BLaER1 treated with 17β-estradiol and CSF1 and Interleukin-3, amounts not matched to agents 10 nM and 100 nM (cell line): ENCODE results near the gene LDB2.

Experiments
- H3K27ac ChIP-seq, 11 experiments: shearing (Covaris generic); formaldehyde crosslinking; 2 replicates each; pipeline ENCODE4 v1.8.1; 2022
- H3K27me3 ChIP-seq, 11 experiments: shearing (Covaris generic); formaldehyde crosslinking; 2 replicates each; pipeline ENCODE4 v1.8.1; 2022
- H3K36me3 ChIP-seq, 11 experiments: shearing (Covaris generic); formaldehyde crosslinking; 2 replicates each; pipeline ENCODE4 v1.8.1; 2022
- H3K4me1 ChIP-seq, 10 experiments: shearing (Covaris generic); formaldehyde crosslinking; 2 replicates each; pipeline ENCODE4 v1.8.1; 2022
- H3K4me2 ChIP-seq, 11 experiments: shearing (Covaris generic); formaldehyde crosslinking; 2 replicates each; pipeline ENCODE4 v1.8.1; 2022
- H3K4me3 ChIP-seq, 10 experiments: shearing (Covaris generic); formaldehyde crosslinking; 2 replicates each; pipeline ENCODE4 v1.8.1; 2022
- H3K9ac ChIP-seq, 11 experiments: shearing (Covaris generic); formaldehyde crosslinking; 2 replicates each; pipeline ENCODE4 v1.8.1; 2022
- H3K9me3 ChIP-seq, 11 experiments: shearing (Covaris generic); formaldehyde crosslinking; replicated peaks in 1 of 11; 2 replicates each; pipeline ENCODE4 v1.8.1; 2022
- H4K20me1 ChIP-seq, 11 experiments: shearing (Covaris generic); formaldehyde crosslinking; 2 replicates each; pipeline ENCODE4 v1.8.1; 2022
- Cebpa-rat ChIP-seq, 11 experiments: shearing (Covaris generic); IDR thresholded peaks; 2 replicates each; pipeline ENCODE4 v1.8.1; 2022

LDB2 gene

DNA sequence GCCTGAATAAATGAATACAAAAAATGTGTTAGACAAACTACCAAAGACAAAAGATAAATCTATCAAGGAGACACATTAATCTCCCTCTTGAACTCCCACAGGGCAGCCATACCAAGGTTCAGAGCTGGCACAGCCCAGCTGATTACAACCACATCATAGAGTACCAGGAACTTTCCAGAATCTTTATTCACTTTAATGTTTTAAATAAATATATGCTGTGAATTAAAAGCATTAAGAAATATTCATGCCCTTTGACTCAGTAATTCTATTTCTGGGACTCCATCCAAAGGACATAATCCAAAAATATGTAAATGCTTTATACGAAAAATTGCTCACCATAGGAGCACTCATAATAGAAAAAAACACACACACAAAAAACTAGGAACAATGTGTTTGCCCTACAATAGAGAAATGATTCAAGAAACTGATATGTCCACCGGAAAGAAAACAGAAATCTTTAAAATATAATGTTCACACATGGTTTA, 126.0 kb downstream of the LDB2 start:
- Histone ChIP-seq H3K4me2 (no peak overlapping the region), H3K9me3 (no peaks in the 10 kb centered on the region), H3K36me3 (no peaks in the 10 kb centered on the region), H3K27ac (no peak overlapping the region), H3K27me3 (no peaks in the 10 kb centered on the region), H3K4me1 (no peaks in the 10 kb centered on the region), H3K4me3 (no peak overlapping the region), H3K9ac (no peak overlapping the region), H4K20me1 (no peaks in the 10 kb centered on the region)
- no peak for TF ChIP-seq Cebpa-rat (IDR thresholded peaks at IDR 0.05)

GRCh38 chr4:16770710-16771285, 127.6 kb downstream of the LDB2 start:
- H3K27ac ChIP-seq = no peak overlapping the region
- no peak overlapping the region for H3K4me2 ChIP-seq
- no peaks in the 10 kb centered on the region for H3K4me1 ChIP-seq
- no peak for TF ChIP-seq Cebpa-rat (IDR thresholded peaks at IDR 0.05)
- no peak overlapping the region for H3K9ac ChIP-seq
- no peak overlapping the region for H3K4me3 ChIP-seq
- H3K9me3 ChIP-seq = no peaks in the 10 kb centered on the region
- H3K36me3 ChIP-seq = no peaks in the 10 kb centered on the region
- H4K20me1 ChIP-seq = no peaks in the 10 kb centered on the region
- no peaks in the 10 kb centered on the region for H3K27me3 ChIP-seq

GRCh38 chr4:16767861-16768260, 130.6 kb downstream of the LDB2 start:
- TF ChIP-seq Cebpa-rat (IDR thresholded peaks at IDR 0.05) = no peak

DNA sequence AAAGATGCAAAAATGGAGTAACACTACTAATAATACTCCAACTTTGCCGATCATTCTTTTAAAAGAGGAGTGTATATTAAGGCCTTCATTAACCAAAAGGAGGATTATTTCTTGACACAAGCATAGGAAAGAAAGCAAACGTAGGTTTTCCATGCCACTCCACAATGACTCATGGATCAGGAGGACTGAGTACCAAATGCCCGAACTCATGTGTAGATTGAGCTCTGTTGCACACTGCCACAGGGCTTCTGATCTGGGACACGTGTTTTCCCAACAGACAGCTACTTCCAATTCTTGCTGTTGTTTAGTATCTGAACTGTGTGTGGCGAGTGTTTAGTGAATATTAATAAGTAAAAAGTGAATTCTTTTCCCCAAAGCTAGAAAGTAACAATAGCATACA, 131.2 kb downstream of the LDB2 start:
- TF ChIP-seq Cebpa-rat (IDR thresholded peaks at IDR 0.05) = no peak
- Histone ChIP-seq H3K4me1 (no peaks in the 10 kb centered on the region), H3K27ac (no peak overlapping the region)

More at GRCh38 chr4:16767861-16768260, 130.6 kb downstream of the LDB2 start:
- Histone ChIP-seq H3K9ac (no peak overlapping the region), H3K4me1 (no peaks in the 10 kb centered on the region), H3K4me2 (no peak overlapping the region), H4K20me1 (no peaks in the 10 kb centered on the region), H3K9me3 (no peaks in the 10 kb centered on the region), H3K27ac (no peak overlapping the region), H3K27me3 (no peaks in the 10 kb centered on the region), H3K4me3 (no peak overlapping the region), H3K36me3 (no peaks in the 10 kb centered on the region)

GRCh38 chr4:16765546-16765945, 132.9 kb downstream of the LDB2 start:
- no peaks in the 10 kb centered on the region for H3K27me3 ChIP-seq
- no peak overlapping the region for H3K27ac ChIP-seq
- 0 out of 22 replicates have a peak, but pooled peaks cover 0 to 4% (median 0%) of the 10 kb centered on the region in 11 experiments for H3K9me3 ChIP-seq
- H3K4me2 ChIP-seq = no peak overlapping the region
- no peak overlapping the region for H3K9ac ChIP-seq
- H3K4me1 ChIP-seq = no peaks in the 10 kb centered on the region
- no peaks in the 10 kb centered on the region for H3K36me3 ChIP-seq
- no peak overlapping the region for H3K4me3 ChIP-seq
- H4K20me1 ChIP-seq = no peaks in the 10 kb centered on the region
- TF ChIP-seq Cebpa-rat (IDR thresholded peaks at IDR 0.05) = no peak

More for the DNA sequence above, 131.2 kb downstream of the LDB2 start:
- no peak overlapping the region for H3K4me2 ChIP-seq
- H3K9me3 ChIP-seq = 0 out of 22 replicates have a peak, but pooled peaks cover 0 to 2% (median 0%) of the 10 kb centered on the region in 11 experiments
- no peaks in the 10 kb centered on the region for H3K27me3 ChIP-seq
- no peak overlapping the region for H3K4me3 ChIP-seq
- H3K9ac ChIP-seq = no peak overlapping the region
- no peaks in the 10 kb centered on the region for H4K20me1 ChIP-seq
- no peaks in the 10 kb centered on the region for H3K36me3 ChIP-seq

- Histone ChIP-seq H3K36me3 (no peaks in the 10 kb centered on the region), H3K9ac (no peak overlapping the region), H3K4me1 (no peaks in the 10 kb centered on the region), H4K20me1 (no peaks in the 10 kb centered on the region), H3K9me3 (0 out of 22 replicates have a peak, but pooled peaks cover 0 to 4% (median 0%) of the 10 kb centered on the region in 11 experiments), H3K4me2 (no peak overlapping the region), H3K27ac (no peak overlapping the region), H3K4me3 (no peak overlapping the region), H3K27me3 (no peaks in the 10 kb centered on the region)
- TF ChIP-seq Cebpa-rat (IDR thresholded peaks at IDR 0.05) = no peak
These were observed 133.8 kb downstream of the LDB2 start for GRCh38 chr4:16764622-16765021.

- Histone ChIP-seq H4K20me1 (no peaks in the 10 kb centered on the region), H3K27ac (no peak overlapping the region), H3K36me3 (no peaks in the 10 kb centered on the region), H3K4me1 (peaks cover 0 to 6% (median 0%) of the 10 kb centered on the region in 10 experiments; a peak in 1 of 20 replicates), H3K4me3 (no peak overlapping the region), H3K9ac (no peak overlapping the region), H3K9me3 (0 out of 22 replicates have a peak, but pooled peaks cover 0 to 4% (median 0%) of the 10 kb centered on the region in 11 experiments), H3K4me2 (no peak overlapping the region), H3K27me3 (no peaks in the 10 kb centered on the region)
- no peak for TF ChIP-seq Cebpa-rat (IDR thresholded peaks at IDR 0.05)
These were observed 137.7 kb downstream of the LDB2 start for GRCh38 chr4:16760617-16761363.

GRCh38 chr4:16759931-16760582, 138.4 kb downstream of the LDB2 start:
- H3K36me3 ChIP-seq = no peaks in the 10 kb centered on the region
- H3K4me2 ChIP-seq = no peak overlapping the region
- no peak overlapping the region for H3K9ac ChIP-seq
- H3K27me3 ChIP-seq = no peaks in the 10 kb centered on the region
- peaks cover 0 to 6% (median 0%) of the 10 kb centered on the region in 10 experiments; a peak in 1 of 20 replicates for H3K4me1 ChIP-seq
- no peaks in the 10 kb centered on the region for H4K20me1 ChIP-seq
- 0 out of 22 replicates have a peak, but pooled peaks cover 0 to 4% (median 0%) of the 10 kb centered on the region in 11 experiments for H3K9me3 ChIP-seq
- H3K4me3 ChIP-seq = no peak overlapping the region
- H3K27ac ChIP-seq = no peak overlapping the region
- TF ChIP-seq Cebpa-rat (IDR thresholded peaks at IDR 0.05) = no peak

- Histone ChIP-seq H3K4me1 (peaks cover 0 to 6% (median 0%) of the 10 kb centered on the region in 10 experiments; a peak in 1 of 20 replicates), H3K27me3 (no peaks in the 10 kb centered on the region), H3K4me2 (no peak overlapping the region), H3K27ac (no peak overlapping the region), H3K4me3 (no peak overlapping the region), H3K9ac (no peak overlapping the region), H4K20me1 (no peaks in the 10 kb centered on the region), H3K9me3 (0 out of 22 replicates have a peak, but pooled peaks cover 0 to 4% (median 0%) of the 10 kb centered on the region in 11 experiments), H3K36me3 (no peaks in the 10 kb centered on the region)
- TF ChIP-seq Cebpa-rat (IDR thresholded peaks at IDR 0.05) = no peak
These were observed 139.6 kb downstream of the LDB2 start for GRCh38 chr4:16758816-16759215.
